HG03378 (cell line): ENCODE data around the gene PLEK.
A peak's percentile ranks its signal among the peaks of the same experiment; 100 is the strongest.
"Not testable (repeated sequence)": the region's sequence is repeated elsewhere in the genome, so short reads cannot be mapped to it uniquely, and the experiment has no call there.

Experiments used
- ATAC-seq: cut with Tn5 transposase; IDR thresholded peaks from one replicate; pipeline ENCODE4 v1.9.1; 2021; ENCODE audit warnings: mild to moderate bottlenecking, moderate library complexity; ENCODE audit not compliant: unreplicated experiment

The PLEK gene

DNA sequence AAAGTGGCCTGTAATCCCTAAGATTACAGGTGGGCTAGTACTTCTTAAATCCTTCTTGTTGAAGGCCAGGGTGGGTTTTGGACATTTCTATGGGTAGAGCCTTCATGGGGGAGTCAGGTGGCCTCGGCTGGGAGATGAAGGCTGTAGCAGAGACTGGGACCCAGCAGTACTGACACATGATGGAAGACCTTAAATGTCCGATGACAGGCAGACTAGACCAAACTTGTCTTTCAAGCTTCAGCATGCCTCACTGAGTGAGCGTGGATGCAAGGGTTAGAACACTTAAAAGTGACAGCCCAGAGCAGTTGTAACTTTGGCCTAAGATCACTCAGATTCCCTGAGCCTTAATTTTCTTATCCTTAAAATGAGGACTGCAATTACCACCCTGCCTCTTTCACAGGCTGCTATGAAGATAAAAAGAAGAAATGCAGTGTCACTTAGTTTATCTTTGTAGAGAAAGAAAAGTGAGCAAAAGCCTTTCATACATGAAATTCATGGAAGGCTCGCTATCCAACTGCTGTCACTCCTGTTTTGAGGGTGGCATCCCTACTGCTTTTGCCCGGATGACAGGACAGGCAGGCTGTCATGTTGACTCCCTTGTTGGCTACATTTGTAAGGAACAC is 19.5 kb downstream of the PLEK start:
- no peak for ATAC-seq

- ATAC-seq = peak; percentile 59
Measured at GRCh38 chr2:68385220-68385906, 20.3 kb downstream of the PLEK start.

DNA sequence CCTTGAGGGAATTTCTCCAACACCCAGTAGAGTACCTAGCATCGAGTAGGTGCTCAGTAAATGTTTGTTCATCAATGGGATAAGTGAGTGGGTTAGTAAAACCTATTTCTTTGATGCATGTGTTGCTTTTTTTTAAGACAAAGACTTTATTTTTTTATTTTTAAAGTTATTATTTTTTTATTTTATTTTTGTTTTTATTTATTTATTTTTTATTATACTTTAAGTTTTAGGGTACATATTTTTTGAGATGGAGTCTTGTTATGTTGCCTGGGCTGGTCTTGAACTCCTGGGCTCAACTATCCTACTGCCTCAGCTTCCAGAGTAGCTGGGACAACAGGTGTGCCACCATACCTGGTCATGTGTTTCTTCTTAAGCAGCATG is 20.8 kb downstream of the PLEK start:
- no peak for ATAC-seq

- no peak for ATAC-seq
Measured at GRCh38 chr2:68386365-68386764, 21.3 kb downstream of the PLEK start.

DNA sequence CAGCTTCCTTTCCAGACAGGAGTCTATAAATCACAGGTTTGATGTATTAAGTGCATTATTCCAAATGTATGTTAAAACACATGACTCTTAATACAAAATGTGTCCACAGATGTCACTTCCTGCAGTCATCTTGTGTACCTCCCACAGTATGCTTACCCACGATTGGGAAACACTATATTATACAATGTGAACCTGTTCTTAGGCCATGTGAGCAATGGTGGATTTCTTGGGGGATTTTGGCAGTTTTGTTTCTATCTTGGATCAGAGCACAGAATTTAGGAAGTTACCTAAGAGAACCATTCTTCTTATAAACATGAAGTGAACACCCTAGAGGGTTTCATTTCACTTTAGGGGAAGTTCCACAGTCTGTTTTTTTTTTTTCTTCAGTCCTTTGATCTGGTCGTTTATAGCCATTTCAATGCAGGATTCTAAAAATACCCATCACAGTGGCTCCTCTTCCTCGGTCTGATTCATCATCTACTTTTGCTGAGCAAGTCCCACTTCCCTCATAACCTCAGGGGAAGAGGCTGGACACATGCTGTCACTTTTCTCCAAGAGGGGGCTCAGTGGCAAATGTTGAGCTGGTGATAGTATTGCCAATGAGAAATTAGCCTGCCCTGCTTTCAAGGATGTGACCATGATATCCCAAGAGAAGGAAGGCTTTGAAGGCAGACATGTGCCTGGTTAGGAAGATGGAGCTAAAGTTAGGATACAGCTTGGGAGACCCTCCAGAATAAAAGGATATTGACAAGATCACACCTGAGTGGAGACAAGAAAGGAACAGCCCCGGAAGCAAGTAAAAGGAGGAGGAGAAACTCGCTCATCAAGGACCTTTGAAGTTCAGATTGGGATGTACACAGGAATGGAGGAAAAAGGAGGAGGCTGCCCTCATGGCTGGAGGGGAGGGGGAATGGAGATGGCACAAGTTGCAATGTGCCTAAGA is 22.6 kb downstream of the PLEK start:
- peak; percentile 48 for ATAC-seq

DNA sequence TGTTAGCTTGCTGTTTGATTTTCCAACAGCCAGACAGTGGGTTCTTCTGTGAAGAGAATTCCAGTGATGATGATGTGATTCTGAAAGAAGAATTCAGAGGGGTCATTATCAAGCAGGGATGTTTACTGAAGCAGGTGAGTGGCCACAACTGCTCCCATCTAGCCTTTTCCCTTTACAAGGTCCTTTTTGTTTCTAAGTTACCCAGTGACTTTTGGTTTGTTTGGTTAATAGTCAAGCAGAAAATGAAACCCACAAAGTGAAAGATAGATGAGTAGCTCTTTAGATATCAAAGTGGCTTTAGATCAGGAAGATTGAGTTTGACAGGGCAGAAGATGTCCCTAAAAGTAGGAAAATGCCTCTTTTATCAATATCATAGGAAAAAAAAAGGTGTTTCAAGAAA is 23.3 kb downstream of the PLEK start:
- no peak for ATAC-seq

DNA sequence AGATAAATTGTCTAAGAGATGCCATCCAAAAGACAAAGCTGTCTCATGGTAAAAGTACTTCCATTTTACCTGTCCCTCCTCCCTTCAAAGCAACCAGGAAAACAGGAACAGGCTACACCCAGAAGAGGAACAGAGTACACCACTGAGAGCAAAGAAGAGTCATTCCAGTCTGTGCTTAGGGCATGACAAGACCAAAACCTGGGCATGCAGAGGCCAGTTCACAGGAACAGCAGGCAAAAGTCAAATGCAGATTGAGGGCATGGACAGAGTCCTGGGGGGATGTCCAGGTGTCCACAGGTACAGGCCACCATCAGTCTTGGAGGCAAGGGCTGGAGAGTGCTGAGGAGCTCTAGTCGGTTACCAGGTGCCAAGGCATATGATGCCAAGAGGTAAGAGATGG is 23.7 kb downstream of the PLEK start:
- no peak for ATAC-seq

DNA sequence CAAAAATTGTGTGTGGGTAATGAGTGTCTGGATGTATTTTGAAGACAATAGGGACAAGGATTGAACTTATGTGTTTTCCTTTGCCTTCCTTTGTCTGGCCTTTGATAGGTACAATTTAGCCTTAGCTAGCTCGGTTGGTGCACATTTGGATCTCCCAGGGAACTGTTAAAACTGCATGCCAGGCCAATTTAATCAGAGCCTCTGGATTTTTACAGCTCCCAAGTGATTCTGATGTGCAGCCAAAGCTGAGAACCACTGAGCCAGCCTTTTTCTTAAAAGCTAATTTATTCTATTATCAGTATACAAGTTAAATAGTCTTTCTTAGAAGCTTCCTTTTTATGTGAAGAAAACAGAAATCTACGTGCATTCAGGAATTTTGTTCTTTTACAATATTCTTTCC is 25.0 kb downstream of the PLEK start:
- no peak for ATAC-seq

GRCh38 chr2:68390586-68390985 is 25.5 kb downstream of the PLEK start:
- no peak for ATAC-seq

DNA sequence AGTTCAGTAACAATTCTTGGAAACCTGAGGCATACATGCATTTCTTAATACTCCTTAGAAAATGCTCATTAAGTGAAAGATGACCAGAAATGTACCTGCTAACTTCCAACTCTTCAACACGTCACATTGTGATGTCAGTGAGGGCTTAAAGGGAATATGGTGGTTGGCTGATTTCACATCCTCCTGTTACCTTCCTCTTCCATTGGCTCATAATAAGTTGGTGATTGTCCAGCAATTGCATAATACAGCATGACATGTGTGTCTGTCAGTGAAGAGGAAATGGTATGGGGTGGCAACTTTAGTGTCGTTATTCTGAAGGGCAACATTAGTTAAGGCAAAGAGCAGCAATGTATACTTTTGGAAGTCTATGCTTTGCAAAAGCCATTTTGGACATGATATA is 26.0 kb downstream of the PLEK start:
- ATAC-seq = no peak

DNA sequence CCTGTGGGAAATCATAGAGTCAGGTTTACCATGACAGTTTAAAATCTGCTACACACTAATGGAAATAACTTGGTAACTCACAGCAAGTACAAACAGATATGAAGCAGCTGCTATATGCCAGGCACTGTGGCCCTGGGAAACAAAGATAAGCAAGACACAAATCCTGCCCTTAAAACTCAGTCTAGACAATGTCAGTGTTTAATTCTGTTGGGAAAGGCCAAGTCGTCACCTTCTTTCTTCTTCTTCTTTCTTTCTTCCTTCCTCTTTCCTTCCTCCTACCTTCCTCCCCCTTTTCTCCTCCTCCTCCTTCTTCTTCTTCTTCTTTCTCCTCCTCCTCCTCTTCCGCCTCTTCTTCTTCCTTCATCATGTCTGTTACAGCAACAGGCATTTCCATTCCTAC is 26.8 kb downstream of the PLEK start:
- no peak for ATAC-seq

DNA sequence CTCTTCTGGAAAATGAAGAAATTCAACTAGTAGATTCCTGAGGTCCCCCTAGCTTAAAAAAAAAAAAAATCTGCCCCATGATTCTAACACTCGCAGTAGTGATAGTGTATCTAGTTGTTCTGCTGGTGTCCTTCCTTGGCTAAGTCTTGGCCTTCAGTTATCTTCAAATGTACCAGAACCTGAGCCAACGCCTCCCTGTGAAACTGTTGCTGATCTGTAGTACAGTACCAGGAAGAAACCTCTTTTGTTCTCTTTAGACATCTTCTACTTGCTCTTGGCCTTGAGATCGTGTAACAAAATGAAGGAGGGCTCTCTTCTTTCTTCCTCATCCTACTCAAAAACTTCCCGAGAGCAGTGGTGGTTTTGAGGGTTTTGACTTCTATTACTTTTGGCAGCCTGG is 31.0 kb downstream of the PLEK start:
- no peak for ATAC-seq

GRCh38 chr2:68397704-68398263 is 32.7 kb downstream of the PLEK start:
- not testable (repeated sequence) for ATAC-seq

GRCh38 chr2:68403199-68403644 is 38.1 kb downstream of the PLEK start:
- peak; percentile 62 for ATAC-seq

DNA sequence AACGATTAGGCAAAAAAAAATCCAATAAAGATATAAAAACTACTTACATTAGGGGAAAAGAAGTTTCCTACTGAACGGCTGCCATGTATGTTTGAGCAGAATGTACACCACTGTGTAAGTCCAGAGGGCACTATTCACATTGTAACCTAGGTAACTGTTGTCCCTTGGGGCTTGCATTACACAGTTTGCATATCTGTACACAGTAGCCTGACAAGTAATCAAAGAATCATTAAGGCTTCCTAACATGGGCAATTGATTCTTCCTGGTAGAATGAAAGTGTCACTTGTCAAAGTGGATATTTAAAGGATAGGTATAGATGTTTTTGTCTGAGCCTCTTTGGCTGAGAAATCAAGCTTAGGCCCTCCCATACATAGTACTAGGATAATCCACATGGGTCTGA is 39.1 kb downstream of the PLEK start:
- no peak for ATAC-seq

- no peak for ATAC-seq
Measured at GRCh38 chr2:68404893-68405799, 40.1 kb downstream of the PLEK start.

DNA sequence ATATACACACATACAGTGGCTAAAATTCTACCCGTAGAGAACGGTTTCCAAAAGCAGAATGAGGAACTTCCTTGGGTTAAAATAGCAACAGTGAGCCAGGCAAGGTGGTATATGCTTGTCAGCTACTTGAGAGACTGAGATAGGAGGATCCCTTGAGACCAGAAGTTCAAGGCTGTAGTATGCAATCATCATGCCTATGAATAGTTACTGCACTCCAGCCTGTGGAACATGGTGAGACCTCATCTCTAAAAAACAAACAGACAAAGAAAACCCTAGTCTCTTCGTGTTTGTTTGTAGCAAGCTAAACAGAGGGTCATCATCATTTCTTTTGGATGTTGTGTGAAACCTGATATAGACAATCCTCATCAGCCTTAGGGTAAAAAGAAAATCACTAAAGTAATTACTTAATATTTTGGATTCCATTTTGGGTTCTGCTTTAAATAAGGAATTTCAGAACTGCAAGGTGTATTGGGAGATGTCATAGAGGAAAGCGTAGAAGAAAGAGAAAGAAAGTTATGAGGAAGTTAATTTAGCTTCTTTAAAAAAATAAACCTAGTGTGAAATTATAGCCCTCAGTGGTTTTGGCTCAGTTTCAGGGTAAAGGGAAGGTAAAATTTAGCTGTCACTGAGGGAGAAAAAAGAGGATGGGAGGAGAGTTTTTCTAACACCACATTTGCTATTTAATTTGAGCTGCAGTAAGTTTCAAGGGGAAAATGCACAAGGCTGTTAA is 46.5 kb downstream of the PLEK start:
- peak; percentile 98 for ATAC-seq

GRCh38 chr2:68412127-68412819 is 47.2 kb downstream of the PLEK start:
- peak; percentile 24 for ATAC-seq

- no peak for ATAC-seq
Measured at GRCh38 chr2:68413466-68413865, 48.4 kb downstream of the PLEK start.
